IMR-90 (cell line): ENCODE data around the gene TMTC1. TPM values are rescaled to one million over a fixed set of nuclear protein-coding genes. Genes with fewer than 3 reads are reported as not detected.
A peak's percentile ranks its signal among the peaks of the same experiment; 100 is the strongest.

Source experiments
- ATAC-seq: fragments of 200-7000 bp; cut with Tn5 transposase; 2 replicates; pipeline ENCODE4 v1.9.1; 2020; ENCODE audit warnings: low read depth, mild to moderate bottlenecking, moderate library complexity
- BruUV-seq: library from RNA; stranded (reverse); fragments of 400-500 nt; replicated peaks from 2 replicates; lab custom pipeline; 2021; lab: Mats Ljungman, UMichigan
- CTCF ChIA-PET: fragments of 300-600 bp; formaldehyde crosslinking; extraction: SDS; loops from one replicate; lab custom pipeline; 2021; ENCODE audit warnings: antibody characterized with exemption; lab: Yijun Ruan, JAX
- POLR2A ChIA-PET: fragments of 300-600 bp; sonication (Branson Sonifier 250); formaldehyde crosslinking; loops from one replicate; lab custom pipeline; 2022; ENCODE audit warnings: antibody characterized with exemption; ENCODE audit not compliant: unreplicated experiment; lab: Charles Lee
- DNase-seq: peaks from one replicate; pipeline ENCODE4 v3.0.0; 2013
- H2AFZ ChIP-seq: replicated peaks from 2 replicates; pipeline ENCODE3; 2013; ENCODE audit warnings: low read length, mild to moderate bottlenecking; ENCODE audit not compliant: poor library complexity
- H2AK5ac ChIP-seq: 2 replicates; pipeline ENCODE4 v1.6.1; 2013; ENCODE audit warnings: low read depth, low read length, inconsistent platforms
- H2AK9ac ChIP-seq: replicated peaks from 2 replicates; pipeline ENCODE3; 2013; ENCODE audit warnings: mild to moderate bottlenecking, low read depth, low read length, moderate library complexity; ENCODE audit not compliant: poor library complexity
- H2BK120ac ChIP-seq: 2 replicates; pipeline ENCODE4 v1.6.1; 2013; ENCODE audit warnings: low read depth, low read length, inconsistent platforms
- H2BK15ac ChIP-seq: 3 replicates; pipeline ENCODE4 v1.6.1; 2013; ENCODE audit warnings: low read depth, low read length, inconsistent platforms
- H2BK20ac ChIP-seq: 2 replicates; pipeline ENCODE4 v1.6.1; 2013; ENCODE audit warnings: low read depth, mild to moderate bottlenecking, inconsistent platforms, low read length, moderate library complexity
- H2BK5ac ChIP-seq: 2 replicates; pipeline ENCODE4 v1.6.1; 2013; ENCODE audit warnings: mild to moderate bottlenecking, low read depth, low read length, inconsistent platforms; ENCODE audit not compliant: poor library complexity, severe bottlenecking
- H3K14ac ChIP-seq: replicated peaks from 2 replicates; pipeline ENCODE4 v1.6.1; 2013; ENCODE audit warnings: low read depth, low read length, inconsistent platforms
- H3K18ac ChIP-seq: 2 replicates; pipeline ENCODE4 v1.6.1; 2013; ENCODE audit warnings: low read depth, low read length, control low read depth
- H3K23ac ChIP-seq: 2 replicates; pipeline ENCODE4 v1.6.1; 2013; ENCODE audit warnings: low read depth, low read length, inconsistent platforms
- H3K27ac ChIP-seq: 2 replicates; pipeline ENCODE4 v1.5.1; 2013; ENCODE audit warnings: mild to moderate bottlenecking, control low read depth, low read length; ENCODE audit not compliant: insufficient read depth
- H3K27me3 ChIP-seq: 2 replicates; pipeline ENCODE4 v1.6.1; 2013; ENCODE audit warnings: low read length; ENCODE audit not compliant: control insufficient read depth, insufficient read depth
- H3K36me3 ChIP-seq: 2 replicates; pipeline ENCODE4 v1.6.1; 2013; ENCODE audit warnings: low read length, mixed read lengths; ENCODE audit not compliant: control insufficient read depth, insufficient read depth
- H3K4ac ChIP-seq: 2 replicates; pipeline ENCODE4 v1.6.1; 2013; ENCODE audit warnings: low read depth, low read length, inconsistent platforms
- H3K4me1 ChIP-seq: 2 replicates; pipeline ENCODE4 v1.6.1; 2013; ENCODE audit warnings: low read length, mixed read lengths; ENCODE audit not compliant: control insufficient read depth, insufficient read depth
- H3K4me2 ChIP-seq: 2 replicates; pipeline ENCODE4 v1.6.1; 2013; ENCODE audit warnings: low read depth, mild to moderate bottlenecking, control low read depth, low read length, moderate library complexity
- H3K4me3 ChIP-seq: 2 replicates; pipeline ENCODE4 v1.5.1; 2013; ENCODE audit warnings: low read depth, mild to moderate bottlenecking, control low read depth, low read length, moderate library complexity; ENCODE audit not compliant: insufficient read depth
- H3K56ac ChIP-seq: 2 replicates; pipeline ENCODE4 v1.6.1; 2013; ENCODE audit warnings: low read length, inconsistent platforms; ENCODE audit not compliant: insufficient read depth; ENCODE audit errors: extremely low read depth
- H3K79me1 ChIP-seq, 2 experiments: 2 replicates each; pipeline ENCODE4 v1.6.1; 2013; ENCODE audit warnings: low read length in 2 of 2, inconsistent platforms in 1 of 2, low read depth in 1 of 2
- H3K9ac ChIP-seq: 2 replicates; pipeline ENCODE4 v1.6.1; 2013; ENCODE audit warnings: low read depth, low read length, control low read depth
- H3K9me1 ChIP-seq: 2 replicates; pipeline ENCODE4 v1.6.1; 2013; ENCODE audit warnings: low read length, inconsistent platforms; ENCODE audit not compliant: insufficient read depth
- H3K9me3 ChIP-seq: 2 replicates; pipeline ENCODE4 v1.6.1; 2013; ENCODE audit warnings: low read length; ENCODE audit not compliant: control insufficient read depth, insufficient read depth
- H4K20me1 ChIP-seq: 2 replicates; pipeline ENCODE4 v1.6.1; 2013; ENCODE audit warnings: low read length, inconsistent platforms; ENCODE audit not compliant: insufficient read depth
- H4K5ac ChIP-seq: 2 replicates; pipeline ENCODE4 v1.6.1; 2013; ENCODE audit warnings: mild to moderate bottlenecking, low read depth, low read length, control low read depth
- H4K8ac ChIP-seq, 2 experiments: 2 replicates each; pipeline ENCODE4 v1.6.1; 2013; ENCODE audit warnings: low read depth in 2 of 2, low read length in 2 of 2, control low read depth in 1 of 2, inconsistent platforms in 1 of 2
- H4K91ac ChIP-seq: 2 replicates; pipeline ENCODE4 v1.6.1; 2013; ENCODE audit warnings: low read depth, low read length, inconsistent platforms; ENCODE audit not compliant: insufficient read depth
- BHLHE40 ChIP-seq: fragments of 150-350 bp; IDR thresholded peaks from 2 replicates; pipeline ENCODE4 v1.6.1; 2016; ENCODE audit warnings: mild to moderate bottlenecking, low read depth, low read length
- CEBPB ChIP-seq: IDR thresholded peaks from 2 replicates; pipeline ENCODE4 v1.6.1; 2012; ENCODE audit warnings: low read depth, low read length, improper control_type of control experiment
- NFE2L2 ChIP-seq: fragments of 150-350 bp; IDR thresholded peaks from 2 replicates; pipeline ENCODE4 v1.6.1; 2016; ENCODE audit warnings: low read depth, mild to moderate bottlenecking, low read length
- WGBS, 2 experiments: methylation state at CpG; one replicate each; pipeline versions ENCODE4 v1.1.5 to v1.1.7; 2013; ENCODE audit warnings: missing lambda C conversion rate in 2 of 2; ENCODE audit not compliant: insufficient read length in 1 of 2; ENCODE audit errors: extremely low coverage in 2 of 2; 5-methylcytosine and 5-hydroxymethylcytosine counted together
- dilution Hi-C: fragments of 300-500 bp; cut with HindIII; formaldehyde crosslinking; loops from one replicate; pipeline ENCODE4 v1.14.3; 2018; ENCODE audit warnings: low sequenced_read_pairs; ENCODE audit not compliant: unreplicated experiment
- in situ Hi-C: fragments of 300-500 bp; cut with MboI; formaldehyde crosslinking; loops from 3 replicates; pipeline ENCODE4 v1.14.3; 2019; ENCODE audit warnings: low sequenced_read_pairs, inconsistent platforms, mixed read lengths
- intact Hi-C: fragments of 100-400 bp; cut with micrococcal nuclease; formaldehyde crosslinking; loops from 2 replicates; pipeline ENCODE4 v1.10.0; 2022
- polyA plus RNA-seq, 3 experiments: library from polyadenylated mRNA; depleted of rRNA; stranded (reverse); fragments of >200 nt; gene quantifications; 2 replicates each; pipeline ENCODE4 v1.2.3, GENCODE V29; 2012; ENCODE audit warnings: low replicate concordance in 1 of 3
- total RNA-seq: library from RNA; depleted of rRNA; stranded (reverse); fragments of >200 nt; gene quantifications from 2 replicates; pipeline ENCODE4 v1.2.3, GENCODE V29; 2012

TMTC1 gene
- total and polyA plus RNA-seq, 2 of the 4 experiments (the other 2 are of a cell fraction): 12.5 to 36.4 TPM

DNA sequence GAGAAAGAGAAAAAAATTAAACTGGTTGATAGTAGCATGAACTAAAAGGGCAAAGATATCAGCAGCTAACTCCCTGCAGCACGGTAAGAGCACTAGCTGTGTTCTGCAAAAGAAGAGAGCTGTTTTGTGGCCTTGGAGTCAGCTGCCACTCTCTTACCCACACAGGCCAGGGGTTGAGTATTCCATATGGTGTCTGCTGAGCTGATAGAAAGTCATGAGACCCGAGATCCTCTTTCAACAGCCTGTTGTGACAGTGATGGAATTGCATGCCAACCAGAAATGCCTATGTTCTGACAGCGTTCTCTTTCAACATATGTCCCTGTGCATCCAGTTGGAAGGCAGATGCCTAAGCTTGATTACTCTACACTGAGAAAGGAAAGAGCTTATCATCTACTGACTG is 39.9 kb downstream of the TMTC1 start:
- no peak overlapping the region for H3K23ac ChIP-seq
- POLR2A ChIA-PET: no interaction called here
- peak overlapping the region; percentile 54 for H3K27ac ChIP-seq
- peak overlapping the region; percentile 61 for H3K4ac ChIP-seq
- DNase-seq (peak; percentile 93), ATAC-seq (peak; percentile 54)
- BruUV-seq: no TSS peak
- peak overlapping the region; percentile 6; the same call in 1 of the 3 replicates for H2BK15ac ChIP-seq
- H3K4me3 ChIP-seq: no peak overlapping the region
- TF ChIP-seq CEBPB (peak; percentile 88), NFE2L2 (no peak), BHLHE40 (peak; percentile 82)
- CTCF ChIA-PET: interaction anchor here (0.6 kb wide), 2 partner anchors 34 to 221 kb away, joined by 3 read pairs; no protein-coding TSS in a partner anchor
- H2BK5ac ChIP-seq: peak overlapping the region; percentile 80
- no peaks in the 10 kb centered on the region for H3K9me3 ChIP-seq
- intact Hi-C loops (no loop called here), dilution Hi-C loops (no loop called here), in situ Hi-C loops (no loop called here)
- H2BK20ac ChIP-seq: peak overlapping the region; percentile 65
- H2BK120ac ChIP-seq: peak overlapping the region; percentile 66; the same call in 1 of the 2 replicates
- no CpG with 5 or more reads among the region's 3 CpGs for WGBS, 2 experiments
- peak overlapping the region; percentile 14; the same call in 1 of the 2 replicates for H4K91ac ChIP-seq
- H3K4me1 ChIP-seq: peaks cover 15% of the 10 kb centered on the region
- no peak overlapping the region for H2AK9ac ChIP-seq
- H3K9ac ChIP-seq: no peak overlapping the region
- no peak overlapping the region for H2AFZ ChIP-seq
- H4K20me1 ChIP-seq: peaks cover 3% of the 10 kb centered on the region; the same call in 1 of the 2 replicates
- H3K9me1 ChIP-seq: peaks cover 6% of the 10 kb centered on the region; the same call in 1 of the 2 replicates
- 0 out of 2 replicates have a peak overlapping the region, but pooled peaks have one; percentile 54 for H2AK5ac ChIP-seq
- H4K5ac ChIP-seq: no peak overlapping the region
- no peak overlapping the region for H3K56ac ChIP-seq
- peak overlapping the region in 1 of 2 experiments; percentile 31; a peak in 1 of 4 replicates for H4K8ac ChIP-seq
- no peak overlapping the region for H3K14ac ChIP-seq
- no peaks in the 10 kb centered on the region for H3K27me3 ChIP-seq
- peaks cover 8% of the 10 kb centered on the region for H3K36me3 ChIP-seq
- peak overlapping the region; percentile 59; the same call in 1 of the 2 replicates for H3K18ac ChIP-seq
- H3K4me2 ChIP-seq: 0 out of 2 replicates have a peak overlapping the region, but pooled peaks have one; percentile 2
- H3K79me1 ChIP-seq: peaks cover 0 to 24% of the 10 kb centered on the region in 2 experiments; a peak in 2 of 4 replicates
